CD14-positive monocyte (primary cell): ENCODE data around the gene TMEM95. TPM values are rescaled to one million over a fixed set of nuclear protein-coding genes. Genes with fewer than 3 reads are reported as not detected.

ENCODE experiments used
- DNase-seq, 3 donors: peaks; one replicate each; pipeline ENCODE4 v3.0.0-alpha.2; 2011 to 2022
- H2AFZ ChIP-seq: 2 replicates; pipeline ENCODE4 v1.6.0; 2012; ENCODE audit warnings: mild to moderate bottlenecking, low read depth, low read length, inconsistent platforms; ENCODE audit not compliant: insufficient read depth, poor library complexity, severe bottlenecking
- H3K27ac ChIP-seq, 2 donors: 1 replicate in 1 of 2; 2 replicates in 1 of 2; pipeline ENCODE4 v1.5.1; 2012 to 2013; ENCODE audit warnings: low read length in 2 of 2, control low read depth in 1 of 2, inconsistent platforms in 1 of 2, low read depth in 1 of 2, mild to moderate bottlenecking in 1 of 2
- H3K27me3 ChIP-seq, 2 donors: one replicate each; pipeline versions ENCODE4 v1.6.0 to v1.6.1; 2011 to 2013; ENCODE audit warnings: low read length in 2 of 2; ENCODE audit not compliant: control insufficient read depth in 2 of 2, insufficient read depth in 2 of 2
- H3K36me3 ChIP-seq, 2 donors: replicated peaks in 1 of 2; 1 replicate in 1 of 2; 2 replicates in 1 of 2; pipeline versions ENCODE4 v1.5.1 to v1.6.1; 2012 to 2013; ENCODE audit warnings: low read length in 2 of 2, control low read depth in 1 of 2, inconsistent platforms in 1 of 2, mild to moderate bottlenecking in 1 of 2; ENCODE audit not compliant: insufficient read depth in 2 of 2, control insufficient read depth in 1 of 2
- H3K4me1 ChIP-seq, 2 donors: 1 replicate in 1 of 2; 2 replicates in 1 of 2; pipeline versions ENCODE4 v1.5.1 to v1.6.1; 2012 to 2013; ENCODE audit warnings: low read length in 2 of 2, control low read depth in 1 of 2, inconsistent platforms in 1 of 2, mild to moderate bottlenecking in 1 of 2, moderate library complexity in 1 of 2; ENCODE audit not compliant: insufficient read depth in 2 of 2, control insufficient read depth in 1 of 2
- H3K4me2 ChIP-seq: replicated peaks from 2 replicates; pipeline ENCODE3; 2012; ENCODE audit warnings: low read length, moderate library complexity, mild to moderate bottlenecking; ENCODE audit not compliant: poor library complexity, severe bottlenecking; ENCODE audit errors: extremely low read depth
- H3K4me3 ChIP-seq, 3 experiments: fragments of 200-600 bp in 1 of 3; sonication (generic) in 1 of 3; replicated peaks in 1 of 3; 1 replicate in 2 of 3; 2 replicates in 1 of 3; pipeline ENCODE4 v1.5.1; 2011 to 2013; ENCODE audit warnings: low read length in 3 of 3, mild to moderate bottlenecking in 3 of 3, control low read depth in 2 of 3, low read depth in 2 of 3, inconsistent platforms in 1 of 3, moderate library complexity in 1 of 3
- H3K79me2 ChIP-seq: 2 replicates; pipeline ENCODE4 v1.6.0; 2012; ENCODE audit warnings: mild to moderate bottlenecking, control low read depth, inconsistent platforms, low read length, moderate library complexity; ENCODE audit not compliant: insufficient read depth
- H3K9ac ChIP-seq: 2 replicates; pipeline ENCODE4 v1.6.0; 2017; ENCODE audit warnings: low read length, mild to moderate bottlenecking; ENCODE audit not compliant: insufficient read depth, poor library complexity, severe bottlenecking
- H3K9me3 ChIP-seq, 2 donors: replicated peaks in 1 of 2; 1 replicate in 1 of 2; 2 replicates in 1 of 2; pipeline versions ENCODE4 v1.5.1 to v1.6.1; 2012 to 2013; ENCODE audit warnings: low read length in 2 of 2, control low read depth in 1 of 2; ENCODE audit not compliant: control insufficient read depth in 1 of 2, insufficient read depth in 1 of 2
- H4K20me1 ChIP-seq: 2 replicates; pipeline ENCODE4 v1.6.0; 2012; ENCODE audit warnings: mild to moderate bottlenecking, low read length, control low read depth, moderate library complexity; ENCODE audit not compliant: insufficient read depth
- H3K27ac Mint-ChIP-seq, 7 donors: one replicate each; pipeline ENCODE4 v1.8.0; 2020; ENCODE audit warnings: mild to moderate bottlenecking in 7 of 7, mixed read lengths in 7 of 7, moderate library complexity in 6 of 7, inconsistent platforms in 2 of 7
- H3K27me3 Mint-ChIP-seq, 3 donors: one replicate each; pipeline ENCODE4 v1.8.0; 2021 to 2022; ENCODE audit warnings: low read depth in 3 of 3, mild to moderate bottlenecking in 3 of 3, mixed read lengths in 3 of 3, moderate library complexity in 3 of 3, inconsistent platforms in 1 of 3
- H3K36me3 Mint-ChIP-seq, 2 donors: one replicate each; pipeline ENCODE4 v1.8.0; 2020; ENCODE audit warnings: mixed read lengths in 2 of 2, inconsistent platforms in 1 of 2, mild to moderate bottlenecking in 1 of 2
- H3K4me1 Mint-ChIP-seq: one replicate; pipeline ENCODE4 v1.8.0; 2020; ENCODE audit warnings: mild to moderate bottlenecking, mixed read lengths
- H3K4me3 Mint-ChIP-seq, 2 donors: one replicate each; pipeline ENCODE4 v1.8.0; 2020; ENCODE audit warnings: mild to moderate bottlenecking in 2 of 2, mixed read lengths in 2 of 2, moderate library complexity in 1 of 2
- H3K9me3 Mint-ChIP-seq, 7 donors: one replicate each; pipeline ENCODE4 v1.8.0; 2020 to 2022; ENCODE audit warnings: mixed read lengths in 7 of 7, mild to moderate bottlenecking in 6 of 7, moderate library complexity in 6 of 7, inconsistent platforms in 2 of 7
- WGBS: methylation state at CpG from one replicate; pipeline ENCODE4 v1.1.5; 2013; ENCODE audit warnings: missing lambda C conversion rate; ENCODE audit not compliant: insufficient coverage; 5-methylcytosine and 5-hydroxymethylcytosine counted together
- intact Hi-C, 2 donors: fragments of 100-400 bp; cut with micrococcal nuclease; formaldehyde crosslinking; loops; one replicate each; pipeline versions ENCODE4 v1.15.0 to v1.15.1; 2023
- polyA plus RNA-seq, 3 donors: library from polyadenylated mRNA; depleted of rRNA in 1 of 3; unstranded in 2 of 3; stranded (reverse) in 1 of 3; fragments of 300-500 nt in 2 of 3; fragments of >200 nt in 1 of 3; fragmentation: Illumina TruSeq in 2 of 3; gene quantifications; 1 replicate in 2 of 3; 2 replicates in 1 of 3; pipeline ENCODE4 v1.2.3, GENCODE V29; 2012 to 2021
- TF ChIP-seq, protein P1 (sequence below): fragments of 200-600 bp; IDR thresholded peaks from one replicate; pipeline ENCODE4 v1.8.0; 2022; ENCODE audit warnings: antibody characterized with exemption, mild to moderate bottlenecking

The TMEM95 gene
- polyA plus RNA-seq, 3 donors: not detected

GRCh38 chr17:7343250-7343649, 11.7 kb upstream of the TMEM95 start:
- TF ChIP-seq, protein P1, sequence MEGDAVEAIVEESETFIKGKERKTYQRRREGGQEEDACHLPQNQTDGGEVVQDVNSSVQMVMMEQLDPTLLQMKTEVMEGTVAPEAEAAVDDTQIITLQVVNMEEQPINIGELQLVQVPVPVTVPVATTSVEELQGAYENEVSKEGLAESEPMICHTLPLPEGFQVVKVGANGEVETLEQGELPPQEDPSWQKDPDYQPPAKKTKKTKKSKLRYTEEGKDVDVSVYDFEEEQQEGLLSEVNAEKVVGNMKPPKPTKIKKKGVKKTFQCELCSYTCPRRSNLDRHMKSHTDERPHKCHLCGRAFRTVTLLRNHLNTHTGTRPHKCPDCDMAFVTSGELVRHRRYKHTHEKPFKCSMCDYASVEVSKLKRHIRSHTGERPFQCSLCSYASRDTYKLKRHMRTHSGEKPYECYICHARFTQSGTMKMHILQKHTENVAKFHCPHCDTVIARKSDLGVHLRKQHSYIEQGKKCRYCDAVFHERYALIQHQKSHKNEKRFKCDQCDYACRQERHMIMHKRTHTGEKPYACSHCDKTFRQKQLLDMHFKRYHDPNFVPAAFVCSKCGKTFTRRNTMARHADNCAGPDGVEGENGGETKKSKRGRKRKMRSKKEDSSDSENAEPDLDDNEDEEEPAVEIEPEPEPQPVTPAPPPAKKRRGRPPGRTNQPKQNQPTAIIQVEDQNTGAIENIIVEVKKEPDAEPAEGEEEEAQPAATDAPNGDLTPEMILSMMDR: no peak
- peaks cover 52 to 77% of the 10 kb centered on the region in 2 donors for H3K36me3 ChIP-seq
- H3K4me3 Mint-ChIP-seq: no peak overlapping the region
- no peak overlapping the region for H3K27ac ChIP-seq
- peaks cover 7% of the 10 kb centered on the region for H3K79me2 ChIP-seq
- H3K9me3 Mint-ChIP-seq: no peaks in the 10 kb centered on the region
- 92% methylated on average over 14 of the region's 15 CpGs for WGBS
- H3K4me3 ChIP-seq: no peak overlapping the region
- DNase-seq: no peak
- peaks cover 16% of the 10 kb centered on the region for H4K20me1 ChIP-seq
- no peak overlapping the region for H3K27ac Mint-ChIP-seq
- intact Hi-C loops: loop anchor here in 1 of 2 donors (5.0 kb wide), 1 partner anchor 61 kb away; the partner anchor contains the start of gene SLC2A4
- peaks cover 8% of the 10 kb centered on the region for H3K4me1 Mint-ChIP-seq
- no peaks in the 10 kb centered on the region for H3K27me3 ChIP-seq
- H3K4me2 ChIP-seq: no peak overlapping the region
- peaks cover 57 to 89% of the 10 kb centered on the region in 2 donors for H3K36me3 Mint-ChIP-seq
- H3K4me1 ChIP-seq: peaks cover 0 to 6% of the 10 kb centered on the region in 2 donors
- no peak overlapping the region for H3K9ac ChIP-seq
- no peaks in the 10 kb centered on the region for H3K9me3 ChIP-seq
- H2AFZ ChIP-seq: no peak overlapping the region
- H3K27me3 Mint-ChIP-seq: peaks cover 0 to 4% (median 0%) of the 10 kb centered on the region in 3 donors

- peaks cover 14 to 23% of the 10 kb centered on the region in 2 donors for H3K4me1 ChIP-seq
- 98% methylated on average over 14 of the region's 18 CpGs for WGBS
- H4K20me1 ChIP-seq: peaks cover 38% of the 10 kb centered on the region
- H3K27ac Mint-ChIP-seq: peak overlapping the region in 1 of 7 donors; percentile 28
- no peaks in the 10 kb centered on the region for H3K79me2 ChIP-seq
- no peak overlapping the region for H3K27ac ChIP-seq
- H3K4me2 ChIP-seq: no peak overlapping the region
- no peaks in the 10 kb centered on the region for H3K9me3 Mint-ChIP-seq
- H3K36me3 ChIP-seq: peaks cover 51 to 66% of the 10 kb centered on the region in 2 donors
- peaks cover 48 to 66% of the 10 kb centered on the region in 2 donors for H3K36me3 Mint-ChIP-seq
- H3K4me3 ChIP-seq: no peak overlapping the region
- no peak for DNase-seq
- no peak overlapping the region for H2AFZ ChIP-seq
- intact Hi-C loops: loop anchor here in 1 of 2 donors (1.0 kb wide), 1 partner anchor 9 kb away; no protein-coding TSS in a partner anchor
- TF ChIP-seq, protein P1: no peak
- no peaks in the 10 kb centered on the region for H3K27me3 ChIP-seq
- H3K27me3 Mint-ChIP-seq: no peaks in the 10 kb centered on the region
- H3K4me3 Mint-ChIP-seq: no peak overlapping the region
- H3K4me1 Mint-ChIP-seq: peaks cover 17% of the 10 kb centered on the region
- no peaks in the 10 kb centered on the region for H3K9me3 ChIP-seq
- no peak overlapping the region for H3K9ac ChIP-seq
These were observed 8.0 kb upstream of the TMEM95 start for GRCh38 chr17:7346761-7347614.
